ENCODE results near the gene PARD3B. TPM values are rescaled to one million over a fixed set of nuclear protein-coding genes. Genes with fewer than 3 reads are reported as not detected.

PARD3B gene
- total and polyA plus RNA-seq, 10 of the 15 experiments (the other 5 are each of a cell fraction or from before 2014, with no cell fraction given) = 0.01 to 0.54 (median 0.07) TPM; not detected in 7

DNA sequence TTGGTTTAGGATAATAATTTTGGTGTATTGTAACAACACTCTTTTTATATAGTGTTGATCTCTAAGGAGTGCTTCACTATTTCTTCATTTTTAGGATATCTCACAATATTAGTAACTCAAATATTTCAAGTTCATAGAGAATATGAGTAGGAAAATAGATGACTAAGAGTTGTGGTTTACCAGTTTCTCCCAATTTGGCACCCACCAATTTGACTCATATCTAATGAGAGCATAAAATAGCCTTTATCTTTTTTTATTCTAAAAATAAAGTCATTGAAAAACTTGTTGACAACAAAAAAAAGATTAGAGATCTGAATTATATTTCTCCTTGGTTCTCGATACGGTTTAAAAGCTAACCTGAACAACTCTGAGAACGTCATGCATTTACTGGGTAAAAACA is 204.0 kb downstream of the PARD3B start:
- H3K9me3 ChIP-seq (replicated peaks; ENCODE audit: control insufficient read depth, insufficient read depth, low read length) = no peaks in the 10 kb centered on the region
- FAIRE-seq (no peak), ATAC-seq (no peak), DNase-seq (ENCODE audit: low read depth, low spot score) (no peak)
- intact Hi-C loops (cut with micrococcal nuclease; ENCODE audit: unreplicated experiment) = no loop called here
- SMC1A ChIA-PET (ENCODE audit: uncharacterized antibody, unreplicated experiment) = no interaction called here
- in situ Hi-C loops (cut with MboI) = no loop called here
- TF ChIP-seq CBX3 (IDR thresholded peaks at IDR 0.05; ENCODE audit: borderline replicate concordance, low read depth) = no peak
- TF ChIP-seq CHD1 (IDR thresholded peaks at IDR 0.05; ENCODE audit: low read depth, low read length) = no peak
- TF ChIP-seq BRCA1 (IDR thresholded peaks at IDR 0.05; ENCODE audit: low read depth, low read length) = no peak
- TF ChIP-seq ZBTB40 (IDR thresholded peaks at IDR 0.05; ENCODE audit: borderline replicate concordance) = no peak
- no peak for TF ChIP-seq EP300 (IDR thresholded peaks at IDR 0.05; ENCODE audit: borderline replicate concordance in 1 of 2, control insufficient read depth in 1 of 2, low read depth in 2 of 2, low read length in 2 of 2)
- no peak for TF ChIP-seq SREBF2 (IDR thresholded peaks at IDR 0.05; ENCODE audit: low read length)
- TF ChIP-seq IRF4 (IDR thresholded peaks at IDR 0.05; ENCODE audit: low read depth, low read length) = no peak
- no peak for TF ChIP-seq SREBF1 (IDR thresholded peaks at IDR 0.05; ENCODE audit: low read length)
- no peak for TF ChIP-seq TCF12 (IDR thresholded peaks at IDR 0.05; ENCODE audit: low read depth, low read length)
- no peak for TF ChIP-seq RAD21 (IDR thresholded peaks at IDR 0.05; ENCODE audit: insufficient read depth, low read depth, low read length)
- no peak for TF ChIP-seq RAD51 (IDR thresholded peaks at IDR 0.05)
- no peak for TF ChIP-seq SRF (IDR thresholded peaks at IDR 0.05; ENCODE audit: low read depth in 2 of 2, low read length in 2 of 2)
- no peak for TF ChIP-seq ATF3 (IDR thresholded peaks at IDR 0.05; ENCODE audit: borderline replicate concordance, extremely low read depth, low read depth, low read length)
- no peak for TF ChIP-seq GATAD2B (conservative IDR thresholded peaks at IDR 0.05; ENCODE audit: low read depth)
- no peak for TF ChIP-seq EED (IDR thresholded peaks at IDR 0.05; ENCODE audit: low read depth)
- TF ChIP-seq, protein P1, sequence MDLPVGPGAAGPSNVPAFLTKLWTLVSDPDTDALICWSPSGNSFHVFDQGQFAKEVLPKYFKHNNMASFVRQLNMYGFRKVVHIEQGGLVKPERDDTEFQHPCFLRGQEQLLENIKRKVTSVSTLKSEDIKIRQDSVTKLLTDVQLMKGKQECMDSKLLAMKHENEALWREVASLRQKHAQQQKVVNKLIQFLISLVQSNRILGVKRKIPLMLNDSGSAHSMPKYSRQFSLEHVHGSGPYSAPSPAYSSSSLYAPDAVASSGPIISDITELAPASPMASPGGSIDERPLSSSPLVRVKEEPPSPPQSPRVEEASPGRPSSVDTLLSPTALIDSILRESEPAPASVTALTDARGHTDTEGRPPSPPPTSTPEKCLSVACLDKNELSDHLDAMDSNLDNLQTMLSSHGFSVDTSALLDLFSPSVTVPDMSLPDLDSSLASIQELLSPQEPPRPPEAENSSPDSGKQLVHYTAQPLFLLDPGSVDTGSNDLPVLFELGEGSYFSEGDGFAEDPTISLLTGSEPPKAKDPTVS (IDR thresholded peaks at IDR 0.05; ENCODE audit: low read depth, low read length) = no peak
- no peak for TF ChIP-seq MLLT1 (IDR thresholded peaks at IDR 0.05)
- no peaks in the 10 kb centered on the region for H3K79me2 ChIP-seq (ENCODE audit: control insufficient read depth, insufficient read depth, low read length)
- H2AFZ ChIP-seq (ENCODE audit: control insufficient read depth, low read depth, low read length) = no peak overlapping the region
- H3K27ac ChIP-seq (ENCODE audit: control insufficient read depth, insufficient read depth) = no peak overlapping the region
- CTCF ChIA-PET = no interaction called here
- H3K4me2 ChIP-seq (ENCODE audit: control insufficient read depth, insufficient read depth) = no peak overlapping the region
- H3K36me3 ChIP-seq (ENCODE audit: control insufficient read depth in 2 of 2, insufficient read depth in 2 of 2, low read length in 1 of 2) = no peaks in the 10 kb centered on the region
- H3K4me3 ChIP-seq = no peak overlapping the region
- RAD21 ChIA-PET (ENCODE audit: unreplicated experiment) = no interaction called here
- 2% methylated on average over 3 of the region's 3 CpGs for WGBS (ENCODE audit: insufficient coverage, insufficient replicate concordance, low lambda C conversion rate, missing lambda C conversion rate)
- BruUV-seq (replicated peaks) = no TSS peak
- no peaks in the 10 kb centered on the region for H3K4me1 ChIP-seq (ENCODE audit: control insufficient read depth, insufficient read depth, low read length)
- no peaks in the 10 kb centered on the region for H4K20me1 ChIP-seq (ENCODE audit: control insufficient read depth, insufficient read depth)
- POLR2A ChIA-PET = no interaction called here
- no peaks in the 10 kb centered on the region for H3K27me3 ChIP-seq (replicated peaks in 1 of 2; ENCODE audit: control insufficient read depth in 2 of 2, insufficient read depth in 2 of 2, low read length in 1 of 2)
- no peak overlapping the region for H3K9ac ChIP-seq (ENCODE audit: control insufficient read depth, insufficient read depth, low read length)
